Right renal cortex interstitium (tissue), 3 donors: ENCODE measurements around the gene GJC2. TPM values are rescaled to one million over a fixed set of nuclear protein-coding genes. Genes with fewer than 3 reads are reported as not detected.

Experiments used
- polyA plus RNA-seq, 3 donors: library from polyadenylated mRNA; unstranded; fragments of 120-200 nt; gene quantifications; one replicate each; pipeline ENCODE4 v1.2.1, GENCODE V29; 2013; ENCODE audit not compliant: insufficient read length in 3 of 3

The GJC2 gene
- polyA plus RNA-seq, 3 donors, result 0.46 to 0.71 (median 0.51) TPM

Other genes with a start within 250 kb of the GJC2 start
- gene WNT9A, start 202.0 kb upstream of the GJC2 start, polyA plus RNA-seq, result 1 to 10 TPM; 1.0 to 1.2 (median 1.1) TPM
- under 1 TPM; 0.08 to 0.17 (median 0.14) TPM for gene WNT3A, start 142.9 kb upstream of the GJC2 start, polyA plus RNA-seq
- gene ARF1, start 67.2 kb upstream of the GJC2 start, polyA plus RNA-seq, result 100 to 1,000 TPM; 317 to 338 (median 319) TPM
- 10 to 100 TPM; 13.8 to 16.7 (median 15.3) TPM for gene C1orf35, start 46.6 kb upstream of the GJC2 start, polyA plus RNA-seq
- gene MRPL55, start 40.6 kb upstream of the GJC2 start, polyA plus RNA-seq, result 10 to 100 TPM; 36.2 to 38.9 (median 37.8) TPM
- gene GUK1, start 9.7 kb upstream of the GJC2 start, polyA plus RNA-seq, result 100 to 1,000 TPM in 1 of 3 donors, 10 to 100 TPM in 2; 93.5 to 106 (median 97.6) TPM
- gene IBA57, start 15.9 kb downstream of the GJC2 start, polyA plus RNA-seq, result 1 to 10 TPM; 4.2 to 4.6 (median 4.4) TPM
- 10 to 100 TPM; 20.2 to 22.0 (median 20.9) TPM for gene OBSCN, start 58.1 kb downstream of the GJC2 start, polyA plus RNA-seq